OCI-M1 (cell line): ENCODE data around the gene TBC1D22A.
"Not testable (repeated sequence)": the region's sequence is repeated elsewhere in the genome, so short reads cannot be mapped to it uniquely, and the experiment has no call there.

Source experiments
- DNase-seq: peaks from one replicate; lab custom pipeline; 2025; lab: John Stamatoyannopoulos, UW

Gene TBC1D22A

DNA sequence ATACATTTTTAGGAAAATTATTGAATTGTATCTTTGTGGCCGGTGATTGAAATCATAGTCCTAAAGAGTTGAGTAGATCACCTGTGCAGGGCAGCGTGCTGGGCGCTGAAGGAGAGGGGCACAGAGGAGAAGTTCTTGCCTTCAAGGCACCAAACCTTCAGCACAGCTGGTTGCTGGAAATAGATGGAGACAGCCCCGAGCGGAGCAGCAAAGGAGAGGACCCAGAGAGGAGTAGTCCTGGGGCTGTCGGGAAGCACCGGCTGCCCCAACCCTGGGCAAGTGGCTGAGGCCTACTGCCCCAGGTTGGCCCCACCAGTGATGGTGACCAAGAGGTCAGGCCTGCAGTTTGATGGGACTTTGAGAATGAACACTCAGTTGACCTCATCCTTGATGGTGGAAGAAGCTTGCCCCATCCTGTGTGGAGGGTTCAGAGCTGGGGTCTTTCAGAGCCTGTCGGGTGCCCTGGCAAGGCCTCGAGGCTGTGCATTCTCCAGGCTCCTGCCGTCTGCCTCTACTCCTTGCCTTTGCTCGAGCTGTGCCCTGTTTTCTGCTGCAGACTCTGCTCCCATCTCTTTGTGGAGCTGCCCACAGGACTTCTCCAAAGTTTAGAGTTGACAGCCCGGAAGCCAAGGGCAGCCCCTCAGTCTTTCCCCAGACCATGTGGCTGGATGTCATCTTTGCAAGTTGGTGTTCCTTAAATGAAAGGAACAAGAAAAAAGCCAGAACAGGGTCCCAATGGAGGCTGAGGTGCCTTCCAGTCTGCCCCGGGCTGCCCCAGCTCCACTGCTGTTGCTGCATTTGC lies 285.1 kb downstream of the TBC1D22A start:
- no peak for DNase-seq

DNA sequence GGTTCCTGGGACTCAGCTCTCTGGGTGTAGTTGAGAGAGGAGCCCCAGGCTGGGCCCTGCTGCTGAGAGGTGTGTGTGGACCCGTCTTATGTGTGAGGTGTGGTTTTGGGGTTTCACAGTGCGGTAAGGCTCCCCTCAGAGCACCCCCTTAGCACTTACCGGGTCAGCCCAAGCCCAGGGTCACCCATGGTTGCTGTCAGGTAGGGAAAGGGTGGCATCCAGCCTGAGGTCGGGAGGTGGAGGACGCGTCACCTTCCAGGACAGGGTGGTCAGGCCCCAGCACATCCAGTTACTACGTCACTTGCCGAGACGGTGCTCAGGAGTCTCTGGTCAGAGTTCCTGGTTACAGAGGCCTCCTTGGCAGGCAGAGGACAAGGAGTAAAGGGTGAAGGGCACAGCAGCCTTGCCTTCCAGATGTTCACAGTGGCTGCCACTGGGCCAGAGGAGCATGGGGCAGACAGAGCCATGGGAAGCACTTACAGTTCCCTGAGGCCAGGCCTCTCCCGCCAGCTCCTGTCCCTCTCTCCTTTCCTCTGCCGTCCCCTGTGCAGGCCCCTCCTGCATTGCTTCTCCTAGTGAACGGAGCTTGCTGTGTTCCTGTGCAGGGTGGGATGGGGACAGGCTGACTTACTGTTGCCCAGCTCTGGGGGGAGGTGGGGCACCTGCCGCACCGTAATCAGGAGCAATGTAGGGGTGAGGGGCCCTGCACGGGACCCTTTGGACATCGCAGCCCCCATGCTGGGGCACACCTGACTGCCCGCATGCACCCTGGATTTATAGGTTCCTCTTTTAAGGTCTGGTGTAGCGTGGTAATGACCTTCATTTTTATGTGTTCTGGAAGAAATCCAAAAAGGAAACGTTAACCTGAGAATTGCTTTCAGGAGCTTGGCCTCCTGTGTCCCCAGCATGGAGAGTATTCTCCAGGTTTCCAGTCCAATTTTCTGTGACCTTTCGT lies 285.9 kb downstream of the TBC1D22A start:
- DNase-seq = no peak

GRCh38 chr22:47049078-47049624 lies 286.7 kb downstream of the TBC1D22A start:
- no peak for DNase-seq

GRCh38 chr22:47049736-47050400 lies 287.4 kb downstream of the TBC1D22A start:
- not testable (repeated sequence) for DNase-seq

- no peak for DNase-seq
These were observed 288.1 kb downstream of the TBC1D22A start for GRCh38 chr22:47050401-47051051.

- no peak for DNase-seq
These were observed 289.1 kb downstream of the TBC1D22A start for GRCh38 chr22:47051441-47052071.

DNA sequence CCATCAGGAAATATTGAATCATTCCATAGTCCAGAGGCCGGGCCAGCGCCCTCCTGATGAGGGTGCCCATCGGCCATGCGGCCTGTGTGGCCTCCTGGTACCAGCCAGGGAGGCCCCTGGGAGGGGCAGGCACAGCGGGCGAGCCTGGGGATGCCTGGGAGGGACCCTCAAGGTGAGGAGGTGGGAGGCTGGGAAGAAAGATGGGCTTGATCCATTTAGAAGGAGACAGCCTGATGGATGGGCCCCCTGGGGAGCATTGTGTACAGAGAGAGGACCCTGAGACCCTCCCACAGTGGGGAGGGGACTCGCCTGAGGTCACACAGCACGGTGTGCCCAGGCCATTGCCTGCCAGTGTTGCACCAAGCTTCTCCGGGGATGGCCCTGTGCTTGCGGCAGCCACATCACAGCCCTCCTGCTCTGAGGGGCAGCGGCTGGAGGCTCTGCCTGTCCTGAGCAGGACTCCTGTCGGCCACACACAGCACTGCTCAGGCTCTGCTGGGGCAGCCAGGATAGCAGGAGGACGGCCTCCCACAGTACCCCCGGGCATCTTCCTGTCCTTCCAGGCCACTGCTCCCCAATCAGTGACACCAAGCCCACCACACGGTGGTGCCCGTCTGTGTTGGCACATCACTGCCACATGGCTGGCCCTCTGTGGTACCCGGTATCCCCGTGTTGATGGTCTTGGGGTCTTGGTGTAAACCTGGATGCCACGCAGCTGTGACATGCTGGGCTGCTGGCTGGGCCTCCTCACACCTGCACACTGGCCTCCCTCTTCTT lies 290.0 kb downstream of the TBC1D22A start:
- DNase-seq = no peak

DNA sequence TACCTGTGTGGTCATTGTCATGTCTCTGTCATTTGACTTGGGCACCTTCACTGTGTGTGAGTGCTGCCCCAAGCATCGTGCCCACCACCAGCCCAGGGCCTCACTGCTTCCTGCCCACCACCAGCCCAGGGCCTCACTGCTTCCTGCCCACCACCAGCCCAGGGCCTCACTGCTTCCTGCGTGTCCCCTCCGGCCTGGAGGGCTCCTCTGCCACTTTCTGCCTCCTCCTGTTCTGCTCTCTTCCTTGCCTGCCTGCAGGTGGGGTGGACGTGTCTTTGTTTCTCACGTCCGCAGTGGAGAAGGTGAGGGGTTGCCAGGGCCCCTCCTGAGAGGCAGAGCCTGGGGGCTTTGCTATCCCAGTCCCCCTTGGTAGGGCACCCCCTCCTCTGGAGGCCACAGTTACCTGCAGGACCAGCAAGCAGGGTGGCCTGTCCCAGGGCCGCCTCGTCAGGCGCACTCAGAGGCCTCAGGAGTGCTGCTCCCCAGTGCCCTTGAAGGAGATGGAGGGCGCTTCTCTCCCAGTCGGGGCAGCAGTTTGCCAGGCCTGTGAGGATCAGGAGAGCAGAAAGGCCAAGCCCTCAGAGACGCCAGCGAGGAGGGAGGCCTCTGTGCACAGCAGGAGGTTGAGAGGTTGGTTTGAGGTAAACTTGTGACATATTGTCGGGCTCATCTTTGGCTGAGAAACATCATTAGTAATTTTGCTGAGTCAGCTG lies 290.7 kb downstream of the TBC1D22A start:
- DNase-seq = no peak

DNA sequence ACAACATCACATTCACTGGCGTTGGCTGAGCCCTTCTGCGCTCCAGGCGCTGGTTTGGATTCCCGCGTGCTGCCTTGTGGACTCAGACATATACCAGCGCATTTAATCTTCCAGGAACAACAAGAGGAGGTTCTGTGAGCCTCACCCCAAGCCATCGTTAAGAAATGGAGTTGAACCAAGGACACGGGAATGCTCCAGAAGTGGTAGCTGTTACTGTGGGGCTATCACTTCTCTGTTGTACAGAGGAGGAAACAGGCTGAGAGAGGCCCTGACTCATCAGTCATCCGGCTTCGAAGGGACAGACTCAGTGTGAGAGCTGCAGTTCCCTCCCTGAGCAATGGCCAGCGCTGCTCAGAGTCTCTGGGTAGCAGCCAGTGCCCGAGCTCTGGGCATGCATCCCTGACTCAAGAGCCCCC lies 291.3 kb downstream of the TBC1D22A start:
- DNase-seq = no peak

GRCh38 chr22:47054231-47055072 lies 292.0 kb downstream of the TBC1D22A start:
- no peak for DNase-seq

DNA sequence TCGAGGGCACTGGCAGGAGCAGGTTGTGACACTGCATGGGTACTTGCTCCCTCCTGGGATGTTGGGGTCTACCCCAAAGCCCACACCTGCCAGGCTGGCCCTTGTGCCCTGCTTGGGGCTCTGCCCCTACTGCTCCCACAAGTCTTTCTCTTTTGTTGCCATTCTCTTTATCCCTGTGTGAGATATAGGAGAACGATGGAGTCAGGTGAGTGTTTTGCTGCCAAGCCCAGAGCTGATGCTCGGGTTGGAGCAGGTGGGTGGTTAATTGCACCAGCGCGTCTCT lies 292.6 kb downstream of the TBC1D22A start:
- no peak for DNase-seq

GRCh38 chr22:47055461-47055860 lies 293.0 kb downstream of the TBC1D22A start:
- DNase-seq = no peak

- DNase-seq = no peak
These were observed 293.5 kb downstream of the TBC1D22A start for GRCh38 chr22:47055921-47056320.

DNA sequence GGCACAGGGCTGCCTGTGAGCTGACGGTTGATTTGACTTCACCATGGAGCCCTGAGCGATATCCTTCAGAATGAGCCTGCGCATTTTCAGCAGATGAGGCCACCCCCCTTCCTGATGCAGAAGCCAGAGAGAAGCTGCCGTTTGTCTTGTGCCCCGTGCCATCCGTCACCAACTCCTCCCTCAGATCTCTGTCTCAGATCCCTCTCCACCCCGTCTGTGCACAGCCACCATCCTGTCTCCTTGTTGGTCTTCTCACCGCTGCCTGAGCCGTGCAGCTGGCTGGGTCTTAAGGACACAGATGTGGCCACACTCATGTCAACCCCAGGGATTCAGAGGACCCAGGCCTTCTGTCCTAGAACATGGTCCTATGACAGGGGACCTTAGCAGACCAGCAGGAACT lies 293.9 kb downstream of the TBC1D22A start:
- DNase-seq = no peak

- no peak for DNase-seq
These were observed 294.5 kb downstream of the TBC1D22A start for GRCh38 chr22:47056776-47057470.

GRCh38 chr22:47057916-47058585 lies 295.6 kb downstream of the TBC1D22A start:
- no peak for DNase-seq

DNA sequence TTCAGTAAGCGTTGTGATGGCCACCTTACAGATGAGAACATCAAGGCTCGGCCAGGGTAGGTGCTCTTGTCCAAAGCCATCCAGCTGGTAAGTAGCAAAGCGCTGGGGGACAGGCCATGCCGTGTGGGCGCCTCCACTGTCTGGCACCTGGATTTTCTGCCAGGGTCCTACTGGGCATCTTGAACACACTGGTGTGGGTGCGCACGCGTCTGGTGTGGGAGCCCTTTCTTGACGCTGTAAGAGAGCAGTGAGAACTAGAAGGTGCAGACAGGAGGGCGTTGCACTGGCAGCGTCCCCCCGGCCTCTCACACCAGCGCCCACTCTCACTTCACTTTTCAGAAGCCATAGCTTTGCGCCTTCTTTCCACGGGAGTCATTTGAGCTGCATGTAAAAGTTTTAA lies 296.6 kb downstream of the TBC1D22A start:
- DNase-seq = no peak

DNA sequence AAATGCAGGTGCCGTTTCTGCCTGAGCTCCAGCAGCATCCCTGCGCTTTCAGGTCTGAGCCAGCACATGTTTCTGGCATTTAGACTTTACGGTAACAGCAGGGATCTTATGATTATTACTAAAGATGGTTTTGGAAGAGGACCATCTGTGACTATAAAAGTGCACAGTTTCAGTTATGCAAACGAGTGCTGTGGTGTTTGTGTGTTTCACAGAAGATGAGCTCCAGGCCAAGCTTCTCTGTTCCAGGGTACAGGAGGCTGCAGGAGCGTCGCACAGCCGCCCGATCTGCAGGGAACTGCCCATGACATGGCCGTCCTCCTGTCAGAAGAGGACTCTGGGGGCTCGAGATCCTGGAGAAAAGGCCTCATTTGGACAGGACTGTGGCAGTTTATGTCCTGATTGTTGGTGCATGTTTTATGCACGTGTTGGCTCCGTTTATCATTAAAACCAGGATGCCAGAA lies 297.3 kb downstream of the TBC1D22A start:
- no peak for DNase-seq
